Hematopoietic multipotent progenitor cell treated with erythropoietin and hydrocortisone succinate and interleukin-3 and kit ligand, for 4 days (in vitro differentiated cells): ENCODE measurements around the gene TOMM22.

ENCODE experiments used
- DNase-seq: peaks from one replicate; pipeline ENCODE4 v3.0.0-alpha.2; 2015

The TOMM22 gene

DNA sequence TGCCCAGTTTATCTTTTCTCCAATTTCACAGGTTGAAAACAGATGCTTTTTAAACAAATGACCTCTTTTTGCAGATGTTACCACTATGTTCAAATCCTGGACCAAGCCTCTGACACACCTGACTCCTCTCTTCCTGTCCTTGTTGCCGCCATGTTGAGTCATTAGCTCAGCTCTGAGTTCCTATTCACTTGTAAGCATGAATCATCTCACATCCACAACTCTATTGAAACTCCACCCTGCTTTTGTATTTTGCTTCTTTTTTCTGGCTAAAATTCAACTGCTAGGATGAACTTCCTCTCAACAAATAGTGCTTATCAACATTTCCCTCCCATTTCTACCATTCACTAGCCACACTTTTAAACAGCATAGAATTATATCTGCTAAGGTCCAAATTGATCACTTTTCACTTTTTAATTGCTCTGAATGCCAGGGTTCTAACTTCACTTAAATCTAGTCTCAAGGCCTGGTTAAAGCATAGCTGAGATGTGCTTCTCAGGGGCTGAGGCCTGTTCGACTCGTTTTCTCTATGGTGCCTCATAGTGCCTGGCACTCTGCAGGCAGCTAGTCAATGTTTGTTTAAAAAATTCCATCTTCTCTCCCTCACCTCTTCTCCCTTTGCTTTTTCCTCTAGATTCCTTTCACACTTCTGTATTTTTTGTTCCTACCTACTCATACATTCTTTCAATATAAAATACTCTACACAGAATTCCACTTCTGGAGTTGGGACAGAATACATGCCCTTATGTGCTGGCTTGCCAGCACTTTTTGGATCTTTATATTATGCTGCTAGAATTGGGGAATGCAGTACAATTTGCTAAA is 15.1 kb downstream of the TOMM22 start:
- peak; percentile 70 for DNase-seq

DNA sequence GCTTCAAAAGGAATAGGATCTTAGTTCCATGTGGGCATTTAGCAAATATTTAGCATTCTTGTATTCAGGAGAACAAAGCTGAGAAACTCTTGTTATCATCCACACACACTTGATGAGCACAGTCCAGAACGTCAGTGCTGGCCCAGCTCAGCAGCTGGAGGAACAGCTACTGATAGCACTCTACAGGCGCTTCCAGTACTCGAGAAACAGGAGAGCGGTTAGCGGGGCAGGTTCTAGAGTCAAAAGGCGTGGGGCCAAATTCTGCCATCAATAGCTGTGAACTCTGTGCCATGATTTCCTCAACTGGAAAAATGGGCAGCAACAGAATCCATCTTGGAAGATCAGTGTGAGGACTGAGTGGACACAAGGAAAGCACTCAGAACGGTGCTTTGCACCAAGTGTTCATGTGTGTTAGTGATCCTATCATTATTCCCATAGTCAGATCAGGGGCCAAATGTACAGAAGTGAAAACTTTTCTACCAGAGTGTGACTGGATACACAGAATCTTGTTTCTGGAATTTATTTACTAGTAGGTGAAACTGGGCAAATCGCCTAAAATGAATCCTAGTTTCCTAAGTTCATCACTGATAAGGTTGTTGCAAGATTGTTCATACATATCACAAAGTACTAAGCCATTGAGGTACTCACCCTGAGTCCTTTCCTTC is 15.8 kb downstream of the TOMM22 start:
- DNase-seq = peak; percentile 81

GRCh38 chr22:38698407-38699094 is 16.8 kb downstream of the TOMM22 start:
- no peak for DNase-seq

- DNase-seq = no peak
Observed at GRCh38 chr22:38699143-38699542, 17.4 kb downstream of the TOMM22 start.

DNA sequence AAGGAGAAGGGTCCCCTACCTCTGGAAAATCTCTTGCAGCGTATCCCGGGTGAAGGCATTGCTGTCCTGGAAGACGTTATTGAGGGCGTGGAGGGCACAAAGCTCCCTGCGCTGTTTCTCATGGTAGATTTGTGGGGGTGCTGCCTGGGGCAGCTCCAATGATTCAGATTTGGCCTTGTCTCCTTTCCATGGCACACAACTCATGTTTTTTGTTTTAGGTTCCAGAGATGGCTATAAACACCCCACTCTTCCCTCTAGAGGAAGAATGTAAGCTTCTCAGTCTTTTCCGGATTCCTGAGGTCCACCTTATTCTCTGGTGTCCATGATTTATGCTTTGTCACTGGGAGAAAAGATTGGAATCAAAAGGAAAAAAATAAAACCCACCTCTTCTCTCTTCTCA is 18.0 kb downstream of the TOMM22 start:
- no peak for DNase-seq

DNA sequence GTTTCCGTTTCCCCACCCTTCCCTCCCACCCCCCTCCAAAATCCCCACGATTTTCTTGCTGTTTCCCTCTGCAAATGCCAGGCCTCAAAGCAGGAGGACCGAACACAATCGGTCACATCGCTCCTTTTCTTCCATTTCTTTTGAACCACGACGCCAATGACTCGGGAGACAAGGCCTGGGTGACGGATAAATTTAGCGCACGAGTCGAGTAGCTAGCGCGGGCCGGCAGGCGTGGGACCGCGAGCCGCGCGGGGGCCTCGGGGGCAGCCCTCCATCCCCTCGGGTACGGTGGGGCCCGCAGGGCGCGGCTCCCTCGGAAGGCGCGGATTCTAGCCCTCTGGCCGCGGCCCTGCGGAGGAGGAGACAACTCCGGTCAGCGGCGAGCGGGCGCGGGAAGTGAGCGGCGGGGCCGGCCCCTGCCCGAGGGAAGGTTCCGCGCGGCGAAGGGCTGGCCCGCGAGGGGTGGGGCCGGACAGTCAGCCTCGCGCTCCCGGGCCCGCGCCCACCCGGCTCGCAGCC is 18.6 kb downstream of the TOMM22 start:
- no peak for DNase-seq

DNA sequence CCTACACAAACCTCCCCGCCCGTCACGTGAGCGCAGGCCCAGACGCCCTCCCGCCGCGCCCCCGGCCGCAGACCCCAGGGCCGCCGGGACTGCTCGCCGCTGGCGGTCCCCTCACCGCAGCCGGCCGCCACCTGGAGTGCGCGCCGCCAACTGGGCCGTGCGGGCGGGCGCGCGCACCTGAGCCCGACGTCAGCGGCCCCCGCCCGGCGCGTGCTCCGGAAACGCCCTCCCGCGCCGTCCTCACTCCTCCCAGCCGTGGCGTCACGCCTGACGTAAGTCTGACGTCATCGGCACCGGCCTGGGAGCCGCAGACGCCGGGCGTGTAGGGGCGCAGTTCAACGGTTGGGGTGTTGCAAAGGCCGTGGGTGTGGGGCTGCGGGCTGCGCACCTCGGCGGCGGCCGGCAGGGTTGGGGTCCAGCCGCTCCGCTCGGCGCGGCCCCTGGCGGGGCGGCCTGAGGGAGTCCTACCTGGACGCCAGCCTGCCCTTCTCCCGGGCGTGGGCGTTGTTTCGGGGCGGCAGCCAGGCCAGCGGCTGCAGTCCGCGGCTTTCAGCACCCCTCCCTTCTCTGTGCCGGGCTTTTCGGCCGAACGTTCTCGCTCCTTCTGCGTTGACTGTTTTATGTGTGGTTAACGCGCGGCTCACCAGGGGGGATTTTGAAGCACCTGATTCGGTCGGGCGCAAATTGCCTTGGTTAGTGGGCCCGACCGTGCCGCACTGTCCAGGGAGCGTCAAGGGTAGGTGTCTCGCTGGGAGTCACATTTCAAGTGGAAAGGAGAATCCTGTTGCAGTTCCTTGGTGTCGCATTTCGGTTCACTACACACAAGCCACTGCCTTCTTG is 19.3 kb downstream of the TOMM22 start, which contains the start of gene JOSD1:
Gene JOSD1 (minus strand): TSS at position 155 of the 840 bp plus-strand sequence. CDS start 956 bp downstream, outside the sequence.
- peak; percentile 96 for DNase-seq

GRCh38 chr22:38704654-38705234 is 23.0 kb downstream of the TOMM22 start:
- peak; percentile 46 for DNase-seq

- peak; percentile 100 for DNase-seq
Observed at GRCh38 chr22:38705235-38706100, 23.7 kb downstream of the TOMM22 start, which contains the start of gene GTPBP1. Gene GTPBP1, plus strand, starts transcription at chr22:38705944. Its CDS starts 12 bp downstream, at chr22:38705956.

- peak; percentile 47 for DNase-seq
Observed at GRCh38 chr22:38706101-38706900, 24.5 kb downstream of the TOMM22 start.

GRCh38 chr22:38706901-38707195 is 25.1 kb downstream of the TOMM22 start:
- DNase-seq = no peak

- DNase-seq = no peak
Observed at GRCh38 chr22:38707346-38707745, 25.6 kb downstream of the TOMM22 start.

GRCh38 chr22:38707984-38708383 is 26.2 kb downstream of the TOMM22 start:
- DNase-seq = no peak

- no peak for DNase-seq
Observed at GRCh38 chr22:38709306-38709705, 27.5 kb downstream of the TOMM22 start.

GRCh38 chr22:38710351-38710750 is 28.6 kb downstream of the TOMM22 start:
- peak; percentile 78 for DNase-seq

DNA sequence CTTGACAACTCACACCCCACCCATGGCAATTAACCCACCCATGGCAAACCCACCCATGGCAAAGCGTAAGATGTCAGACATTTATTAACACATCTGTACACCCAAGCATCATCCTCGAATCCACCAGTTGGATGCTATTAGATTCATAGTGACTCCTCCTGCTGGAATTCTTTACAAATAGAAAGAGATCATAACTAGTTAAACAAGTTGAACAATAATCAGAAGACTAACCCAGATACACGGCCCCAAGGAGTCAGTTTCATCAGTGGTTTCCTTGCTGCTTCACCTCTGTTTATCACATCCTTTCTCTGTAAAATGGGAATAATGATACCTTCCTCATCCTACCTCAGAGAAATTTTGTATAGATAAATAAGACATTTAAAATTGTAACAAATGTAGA is 29.1 kb downstream of the TOMM22 start:
- no peak for DNase-seq

DNA sequence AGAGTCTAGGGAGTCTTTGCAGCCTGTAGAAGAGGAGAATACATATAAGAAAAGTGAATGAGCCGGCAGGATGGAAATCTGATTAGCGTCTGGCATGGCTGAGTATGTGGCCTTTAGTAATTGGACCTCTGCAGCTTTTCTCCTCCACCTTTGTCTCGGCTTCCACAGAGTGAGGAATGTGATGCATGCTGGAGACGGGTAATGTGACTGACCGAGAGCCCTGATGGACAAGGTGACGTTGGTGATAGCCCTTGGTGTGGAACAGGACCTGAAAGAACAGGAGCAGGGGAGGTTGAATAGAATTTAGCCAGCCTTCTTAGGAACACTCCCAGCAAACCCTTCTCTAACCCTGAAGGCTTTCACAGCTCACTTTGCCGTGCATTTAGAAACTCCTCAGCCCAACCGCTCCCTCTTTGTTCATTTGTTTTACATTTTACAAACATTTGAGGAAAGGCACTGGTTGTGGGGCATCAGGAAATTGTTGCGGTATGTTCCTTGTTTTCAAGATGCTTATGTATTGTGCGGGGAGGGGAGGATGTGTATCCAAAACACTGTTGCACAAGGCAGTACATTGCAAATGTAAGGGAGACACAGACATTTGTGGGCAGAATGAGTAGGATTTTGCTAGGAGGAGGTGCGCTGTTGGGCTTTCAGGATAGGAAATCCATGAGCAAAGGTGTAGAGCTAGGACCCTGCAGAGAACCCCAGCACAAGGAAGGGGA is 30.9 kb downstream of the TOMM22 start:
- DNase-seq = no peak

- DNase-seq = no peak
Observed at GRCh38 chr22:38713921-38714320, 32.2 kb downstream of the TOMM22 start.

DNA sequence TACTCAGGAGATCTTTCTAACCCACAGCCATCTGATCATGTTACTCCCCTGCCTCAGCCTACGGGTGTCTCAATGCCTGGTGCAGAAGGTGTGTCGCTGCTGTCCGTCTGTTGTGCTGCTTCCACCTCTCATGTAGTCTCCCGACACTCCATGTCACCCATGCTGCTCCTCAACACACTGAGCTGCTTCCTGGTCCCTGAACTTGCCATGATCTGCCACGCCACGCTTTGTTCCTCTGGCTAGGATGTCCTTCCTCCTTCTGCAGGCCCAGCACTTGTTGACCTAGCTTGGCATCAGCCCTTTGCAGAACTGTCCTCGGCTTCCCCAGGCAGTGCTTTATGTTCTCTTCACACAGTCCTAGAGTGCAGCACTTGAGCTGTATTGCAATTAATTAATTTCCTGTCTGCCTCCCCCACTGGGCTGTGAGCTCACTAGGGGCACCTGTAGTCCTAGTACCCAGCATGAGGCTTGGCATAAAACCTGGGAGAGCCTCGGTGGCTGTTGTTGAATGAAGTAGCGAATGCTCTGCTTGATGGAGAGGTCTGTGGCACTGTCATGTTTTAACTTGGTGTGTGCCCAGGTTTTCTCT is 33.5 kb downstream of the TOMM22 start:
- no peak for DNase-seq
